GM18907 (cell line): ENCODE data around the gene PHIP.
"Not testable (repeated sequence)": the region's sequence is repeated elsewhere in the genome, so short reads cannot be mapped to it uniquely, and the experiment has no call there.

Source experiments
- ATAC-seq: cut with Tn5 transposase; IDR thresholded peaks from one replicate; pipeline ENCODE4 v1.9.1; 2021; ENCODE audit warnings: mild to moderate bottlenecking, moderate library complexity; ENCODE audit not compliant: unreplicated experiment

The PHIP gene

GRCh38 chr6:79078075-79078969, at the start of gene PHIP:
TSS of gene PHIP (minus strand) at chr6:79078254. CDS start at chr6:79078068, 186 bp downstream.
- ATAC-seq, result peak; percentile 76

GRCh38 chr6:79127660-79128059, 49.6 kb upstream of the PHIP start:
- no peak for ATAC-seq

GRCh38 chr6:79119217-79119616, 41.2 kb upstream of the PHIP start:
- no peak for ATAC-seq

GRCh38 chr6:79117752-79118151, 39.7 kb upstream of the PHIP start:
- ATAC-seq, result no peak

- no peak for ATAC-seq
These were observed 37.6 kb upstream of the PHIP start for GRCh38 chr6:79115553-79116182.

GRCh38 chr6:79111549-79111948, 33.5 kb upstream of the PHIP start:
- no peak for ATAC-seq

- no peak for ATAC-seq
These were observed 23.1 kb upstream of the PHIP start for GRCh38 chr6:79101164-79101563.

- no peak for ATAC-seq
These were observed 22.2 kb upstream of the PHIP start for GRCh38 chr6:79100304-79100703.

- ATAC-seq, result no peak
These were observed 16.9 kb upstream of the PHIP start for GRCh38 chr6:79094938-79095337.

GRCh38 chr6:79091801-79092200, 13.7 kb upstream of the PHIP start:
- ATAC-seq, result not testable (repeated sequence)

- ATAC-seq, result no peak
These were observed 11.7 kb upstream of the PHIP start for GRCh38 chr6:79089552-79090404.

GRCh38 chr6:79084693-79085092, 6.6 kb upstream of the PHIP start:
- ATAC-seq, result no peak

GRCh38 chr6:79082304-79082703, 4.2 kb upstream of the PHIP start:
- no peak for ATAC-seq

- ATAC-seq, result no peak
These were observed 3.6 kb upstream of the PHIP start for GRCh38 chr6:79081663-79082062.

GRCh38 chr6:79079561-79080041, 1.5 kb upstream of the PHIP start:
- no peak for ATAC-seq

GRCh38 chr6:79077715-79078074, 359 bp downstream of the PHIP start:
- peak; percentile 33 for ATAC-seq

GRCh38 chr6:79076782-79077641, 1.0 kb downstream of the PHIP start:
- peak; percentile 51 for ATAC-seq

GRCh38 chr6:79076160-79076559, 1.9 kb downstream of the PHIP start:
- ATAC-seq, result no peak

- no peak for ATAC-seq
These were observed 4.2 kb downstream of the PHIP start for GRCh38 chr6:79073888-79074287.

GRCh38 chr6:79072640-79073181, 5.3 kb downstream of the PHIP start:
- ATAC-seq, result no peak
